AG04450 (cell line): Measurements from ENCODE around the gene PAX9. TPM values are rescaled to one million over a fixed set of nuclear protein-coding genes. Genes with fewer than 3 reads are reported as not detected.

ENCODE experiments used
- CTCF ChIA-PET: fragments of 300-600, 350-600 bp; formaldehyde crosslinking; extraction: SDS; loops from one replicate; lab custom pipeline; 2022; ENCODE audit warnings: antibody characterized with exemption, inconsistent platforms; lab: Charles Lee
- POLR2A ChIA-PET: fragments of 350-600 bp; formaldehyde crosslinking; extraction: SDS; loops from one replicate; lab custom pipeline; 2021; ENCODE audit warnings: antibody characterized with exemption, inconsistent platforms; lab: Yijun Ruan, JAX
- DNase-seq: peaks from one replicate; pipeline ENCODE4 v3.0.0-alpha.2; 2011; ENCODE audit warnings: low read depth, low spot score
- H3K27ac ChIP-seq: one replicate; pipeline ENCODE4 v1.5.1; 2012; ENCODE audit warnings: low read depth, low read length, control low read depth
- H3K27me3 ChIP-seq: one replicate; pipeline ENCODE4 v1.6.0; 2012; ENCODE audit warnings: low read length; ENCODE audit not compliant: control insufficient read depth, insufficient read depth
- H3K4me3 ChIP-seq: 2 replicates; pipeline ENCODE4 v1.5.1; 2011; ENCODE audit warnings: mild to moderate bottlenecking, low read depth, low read length, control low read depth
- H3K9me3 ChIP-seq: 2 replicates; pipeline ENCODE4 v1.5.1; 2012; ENCODE audit warnings: low read length; ENCODE audit not compliant: control insufficient read depth, insufficient read depth
- polyA plus RNA-seq: library from polyadenylated mRNA; depleted of rRNA; stranded (reverse); fragments of >200 nt; gene quantifications from 2 replicates; pipeline ENCODE4 v1.2.3, GENCODE V29; 2011
- TF ChIP-seq, protein P1 (sequence below): IDR thresholded peaks from 2 replicates; pipeline ENCODE4 v1.5.1; 2011; ENCODE audit warnings: low read depth, low read length, control low read depth, inconsistent platforms

Gene PAX9
- polyA plus RNA-seq, 1 experiment = not detected

DNA sequence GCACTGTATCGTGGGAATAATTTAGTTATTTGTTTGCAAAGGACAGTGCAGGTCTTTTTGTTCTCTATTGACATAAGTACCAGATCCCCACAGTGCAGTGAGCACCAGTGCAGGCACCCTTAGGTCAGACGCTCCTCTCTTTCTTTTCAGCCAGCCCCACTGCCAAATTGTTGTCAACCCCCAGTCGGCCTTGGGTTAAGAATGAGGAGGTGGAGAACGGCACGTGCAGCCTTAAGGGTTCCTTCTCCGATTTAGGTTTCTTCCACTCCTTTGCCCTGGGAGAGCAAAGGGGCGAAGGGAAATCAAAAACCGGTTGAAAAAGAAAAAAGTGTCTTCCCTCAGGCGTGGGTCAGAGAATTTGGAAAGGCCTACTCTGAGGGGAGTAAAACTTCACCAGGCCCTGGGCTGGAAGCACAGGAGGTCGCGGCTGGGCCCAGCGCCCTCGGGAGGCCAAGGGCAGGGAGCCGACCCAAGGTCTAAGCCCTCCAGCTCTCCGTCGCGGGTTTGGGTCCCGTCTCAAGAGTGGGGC is 4.3 kb downstream of the PAX9 start:
- no peak for DNase-seq
- TF ChIP-seq, protein P1, sequence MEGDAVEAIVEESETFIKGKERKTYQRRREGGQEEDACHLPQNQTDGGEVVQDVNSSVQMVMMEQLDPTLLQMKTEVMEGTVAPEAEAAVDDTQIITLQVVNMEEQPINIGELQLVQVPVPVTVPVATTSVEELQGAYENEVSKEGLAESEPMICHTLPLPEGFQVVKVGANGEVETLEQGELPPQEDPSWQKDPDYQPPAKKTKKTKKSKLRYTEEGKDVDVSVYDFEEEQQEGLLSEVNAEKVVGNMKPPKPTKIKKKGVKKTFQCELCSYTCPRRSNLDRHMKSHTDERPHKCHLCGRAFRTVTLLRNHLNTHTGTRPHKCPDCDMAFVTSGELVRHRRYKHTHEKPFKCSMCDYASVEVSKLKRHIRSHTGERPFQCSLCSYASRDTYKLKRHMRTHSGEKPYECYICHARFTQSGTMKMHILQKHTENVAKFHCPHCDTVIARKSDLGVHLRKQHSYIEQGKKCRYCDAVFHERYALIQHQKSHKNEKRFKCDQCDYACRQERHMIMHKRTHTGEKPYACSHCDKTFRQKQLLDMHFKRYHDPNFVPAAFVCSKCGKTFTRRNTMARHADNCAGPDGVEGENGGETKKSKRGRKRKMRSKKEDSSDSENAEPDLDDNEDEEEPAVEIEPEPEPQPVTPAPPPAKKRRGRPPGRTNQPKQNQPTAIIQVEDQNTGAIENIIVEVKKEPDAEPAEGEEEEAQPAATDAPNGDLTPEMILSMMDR = no peak
- H3K27ac ChIP-seq = no peak overlapping the region
- no peak overlapping the region for H3K4me3 ChIP-seq
- ChIA-PET CTCF (interaction anchor here (0.5 kb wide), 1 partner anchor 60 kb away, joined by 5 read pairs; no protein-coding TSS in a partner anchor), POLR2A (no interaction called here)
- H3K27me3 ChIP-seq = peaks cover 66% of the 10 kb centered on the region
- H3K9me3 ChIP-seq = peaks cover 24% of the 10 kb centered on the region

DNA sequence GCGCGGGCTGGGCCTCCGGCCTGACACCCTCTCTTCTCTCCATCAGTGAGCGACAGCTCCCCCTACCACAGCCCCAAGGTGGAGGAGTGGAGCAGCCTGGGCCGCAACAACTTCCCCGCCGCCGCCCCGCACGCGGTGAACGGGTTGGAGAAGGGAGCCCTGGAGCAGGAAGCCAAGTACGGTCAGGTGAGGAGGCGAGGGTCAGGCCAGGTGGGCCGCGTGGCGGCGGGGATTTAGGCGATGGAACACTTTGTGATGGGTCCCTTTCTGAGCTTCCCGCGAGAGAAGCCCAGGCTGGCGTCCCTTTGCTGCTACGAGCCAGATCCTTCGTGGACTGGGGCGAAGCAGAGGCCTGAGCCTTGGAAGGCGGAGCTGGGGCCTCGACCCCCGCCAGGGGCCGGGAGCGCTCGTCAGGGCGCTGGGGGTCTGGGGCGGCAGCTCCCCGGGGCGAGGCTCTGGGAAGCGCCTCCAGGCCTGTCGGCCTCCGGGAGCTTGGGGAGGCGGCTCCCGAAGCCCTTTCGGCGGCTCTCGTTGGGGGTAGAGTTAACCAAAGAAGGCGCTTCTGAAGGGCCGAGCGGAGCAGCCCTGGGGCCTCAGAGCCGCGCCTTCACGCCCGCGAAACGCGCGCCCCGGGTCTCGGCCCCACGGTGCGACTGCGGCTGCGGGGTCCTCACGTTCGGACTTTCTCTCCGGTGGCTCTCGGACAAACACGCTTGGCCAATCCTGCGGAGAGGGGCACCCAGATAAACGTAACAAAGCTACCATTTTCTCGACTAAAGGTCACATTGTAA is 5.0 kb downstream of the PAX9 start:
- TF ChIP-seq, protein P1 = no peak
- Histone ChIP-seq H3K27me3 (peaks cover 60% of the 10 kb centered on the region), H3K9me3 (peaks cover 19% of the 10 kb centered on the region), H3K27ac (no peak overlapping the region), H3K4me3 (no peak overlapping the region)
- DNase-seq = no peak
- POLR2A ChIA-PET = no interaction called here
- CTCF ChIA-PET = interaction anchor here (0.5 to 1.4 kb wide), 3 partner anchors 11 to 483 kb away, joined by 3 to 5 read pairs (median 3); no protein-coding TSS in a partner anchor

DNA sequence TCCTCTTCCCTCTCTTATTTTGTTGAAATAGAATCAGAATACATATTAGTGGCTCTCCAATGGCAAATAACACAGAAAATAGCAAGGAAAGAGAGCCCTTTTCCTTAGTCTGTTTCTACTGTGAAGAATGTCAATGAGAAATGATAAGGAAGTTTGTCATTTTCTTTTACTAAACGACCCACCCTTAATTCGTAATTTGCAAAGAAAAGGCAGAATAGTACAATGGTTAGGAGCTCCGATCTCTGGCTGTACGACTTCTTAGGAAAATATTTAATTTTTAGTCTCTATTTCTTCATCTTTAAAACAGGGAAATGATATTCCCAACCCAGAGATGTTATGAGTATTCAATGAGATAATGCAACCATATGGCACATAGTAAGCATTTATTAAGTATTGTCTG is 6.0 kb downstream of the PAX9 start:
- TF ChIP-seq, protein P1 = no peak
- ChIA-PET POLR2A (no interaction called here), CTCF (interaction anchor here (0.5 to 1.4 kb wide), 3 partner anchors 12 to 531 kb away, joined by 3 to 5 read pairs (median 3); no protein-coding TSS in a partner anchor)
- peaks cover 12% of the 10 kb centered on the region for H3K9me3 ChIP-seq
- H3K27me3 ChIP-seq = peaks cover 50% of the 10 kb centered on the region
- DNase-seq = no peak
- H3K27ac ChIP-seq = no peak overlapping the region
- H3K4me3 ChIP-seq = no peak overlapping the region

DNA sequence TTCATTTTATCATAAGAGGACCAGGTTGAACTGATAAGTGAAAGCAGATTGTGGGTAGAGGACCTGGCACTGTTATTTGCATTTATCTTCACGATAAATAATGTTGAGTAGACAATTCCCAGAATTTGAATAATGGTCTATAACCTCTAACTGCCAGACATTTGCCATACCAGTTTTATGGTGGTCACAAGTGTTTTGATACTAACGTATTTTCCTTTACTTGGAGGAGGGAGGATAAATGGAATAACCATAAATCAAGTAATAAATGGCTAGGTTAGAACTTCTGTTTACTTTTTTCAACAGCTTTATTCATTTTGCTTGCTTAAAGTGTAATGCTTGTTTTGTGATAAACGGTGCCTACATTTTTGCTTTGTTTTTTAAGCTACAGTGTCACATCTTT is 9.5 kb downstream of the PAX9 start:
- peaks cover 16% of the 10 kb centered on the region for H3K27me3 ChIP-seq
- no peak overlapping the region for H3K27ac ChIP-seq
- no peak overlapping the region for H3K4me3 ChIP-seq
- POLR2A ChIA-PET = no interaction called here
- TF ChIP-seq, protein P1 = no peak
- CTCF ChIA-PET = no interaction called here
- H3K9me3 ChIP-seq = peaks cover 4% of the 10 kb centered on the region; the same call in 1 of the 2 replicates
- no peak for DNase-seq

DNA sequence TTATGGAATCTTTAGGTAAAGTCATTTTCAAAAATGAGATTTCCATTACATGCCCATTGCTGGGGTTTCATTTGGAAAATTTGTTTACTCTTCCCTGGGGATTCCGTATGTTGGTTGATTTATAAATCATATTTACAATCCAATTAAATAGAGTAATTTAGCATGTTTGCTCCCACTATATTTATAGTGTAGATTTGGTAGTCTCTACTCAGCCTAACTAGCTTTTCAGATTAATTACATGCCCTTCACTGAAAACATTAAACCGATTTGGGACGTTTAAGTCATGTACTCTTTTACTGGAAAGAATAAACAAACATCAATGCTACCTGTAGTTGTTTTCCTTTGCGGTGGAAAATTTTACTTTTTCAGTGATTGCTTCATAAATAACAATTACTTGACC is 10.4 kb downstream of the PAX9 start:
- no peak for DNase-seq

More for the DNA sequence above, 10.4 kb downstream of the PAX9 start:
- CTCF ChIA-PET = no interaction called here
- no peak overlapping the region for H3K4me3 ChIP-seq
- POLR2A ChIA-PET = no interaction called here
- peaks cover 7% of the 10 kb centered on the region for H3K27me3 ChIP-seq
- TF ChIP-seq, protein P1 = no peak
- no peak overlapping the region for H3K27ac ChIP-seq
- no peaks in the 10 kb centered on the region for H3K9me3 ChIP-seq
